IMR-90 (cell line): ENCODE results near the gene CNTN4. TPM values are rescaled to one million over a fixed set of nuclear protein-coding genes. Genes with fewer than 3 reads are reported as not detected.

Source experiments
- ATAC-seq: fragments of 200-7000 bp; cut with Tn5 transposase; 2 replicates; pipeline ENCODE4 v1.9.1; 2020; ENCODE audit warnings: low read depth, mild to moderate bottlenecking, moderate library complexity
- BruUV-seq: library from RNA; stranded (reverse); fragments of 400-500 nt; replicated peaks from 2 replicates; lab custom pipeline; 2021; lab: Mats Ljungman, UMichigan
- CTCF ChIA-PET: fragments of 300-600 bp; formaldehyde crosslinking; extraction: SDS; loops from one replicate; lab custom pipeline; 2021; ENCODE audit warnings: antibody characterized with exemption; lab: Yijun Ruan, JAX
- POLR2A ChIA-PET: fragments of 300-600 bp; sonication (Branson Sonifier 250); formaldehyde crosslinking; loops from one replicate; lab custom pipeline; 2022; ENCODE audit warnings: antibody characterized with exemption; ENCODE audit not compliant: unreplicated experiment; lab: Charles Lee
- DNase-seq: peaks from one replicate; pipeline ENCODE4 v3.0.0; 2013
- H2AFZ ChIP-seq: replicated peaks from 2 replicates; pipeline ENCODE3; 2013; ENCODE audit warnings: low read length, mild to moderate bottlenecking; ENCODE audit not compliant: poor library complexity
- H2AK5ac ChIP-seq: 2 replicates; pipeline ENCODE4 v1.6.1; 2013; ENCODE audit warnings: low read depth, low read length, inconsistent platforms
- H2AK9ac ChIP-seq: replicated peaks from 2 replicates; pipeline ENCODE3; 2013; ENCODE audit warnings: mild to moderate bottlenecking, low read depth, low read length, moderate library complexity; ENCODE audit not compliant: poor library complexity
- H2BK120ac ChIP-seq: 2 replicates; pipeline ENCODE4 v1.6.1; 2013; ENCODE audit warnings: low read depth, low read length, inconsistent platforms
- H2BK15ac ChIP-seq: 3 replicates; pipeline ENCODE4 v1.6.1; 2013; ENCODE audit warnings: low read depth, low read length, inconsistent platforms
- H2BK20ac ChIP-seq: 2 replicates; pipeline ENCODE4 v1.6.1; 2013; ENCODE audit warnings: low read depth, mild to moderate bottlenecking, inconsistent platforms, low read length, moderate library complexity
- H2BK5ac ChIP-seq: 2 replicates; pipeline ENCODE4 v1.6.1; 2013; ENCODE audit warnings: mild to moderate bottlenecking, low read depth, low read length, inconsistent platforms; ENCODE audit not compliant: poor library complexity, severe bottlenecking
- H3K14ac ChIP-seq: replicated peaks from 2 replicates; pipeline ENCODE4 v1.6.1; 2013; ENCODE audit warnings: low read depth, low read length, inconsistent platforms
- H3K18ac ChIP-seq: 2 replicates; pipeline ENCODE4 v1.6.1; 2013; ENCODE audit warnings: low read depth, low read length, control low read depth
- H3K23ac ChIP-seq: 2 replicates; pipeline ENCODE4 v1.6.1; 2013; ENCODE audit warnings: low read depth, low read length, inconsistent platforms
- H3K27ac ChIP-seq: 2 replicates; pipeline ENCODE4 v1.5.1; 2013; ENCODE audit warnings: mild to moderate bottlenecking, control low read depth, low read length; ENCODE audit not compliant: insufficient read depth
- H3K27me3 ChIP-seq: 2 replicates; pipeline ENCODE4 v1.6.1; 2013; ENCODE audit warnings: low read length; ENCODE audit not compliant: control insufficient read depth, insufficient read depth
- H3K36me3 ChIP-seq: 2 replicates; pipeline ENCODE4 v1.6.1; 2013; ENCODE audit warnings: low read length, mixed read lengths; ENCODE audit not compliant: control insufficient read depth, insufficient read depth
- H3K4ac ChIP-seq: 2 replicates; pipeline ENCODE4 v1.6.1; 2013; ENCODE audit warnings: low read depth, low read length, inconsistent platforms
- H3K4me1 ChIP-seq: 2 replicates; pipeline ENCODE4 v1.6.1; 2013; ENCODE audit warnings: low read length, mixed read lengths; ENCODE audit not compliant: control insufficient read depth, insufficient read depth
- H3K4me2 ChIP-seq: 2 replicates; pipeline ENCODE4 v1.6.1; 2013; ENCODE audit warnings: low read depth, mild to moderate bottlenecking, control low read depth, low read length, moderate library complexity
- H3K4me3 ChIP-seq: 2 replicates; pipeline ENCODE4 v1.5.1; 2013; ENCODE audit warnings: low read depth, mild to moderate bottlenecking, control low read depth, low read length, moderate library complexity; ENCODE audit not compliant: insufficient read depth
- H3K56ac ChIP-seq: 2 replicates; pipeline ENCODE4 v1.6.1; 2013; ENCODE audit warnings: low read length, inconsistent platforms; ENCODE audit not compliant: insufficient read depth; ENCODE audit errors: extremely low read depth
- H3K79me1 ChIP-seq, 2 experiments: 2 replicates each; pipeline ENCODE4 v1.6.1; 2013; ENCODE audit warnings: low read length in 2 of 2, inconsistent platforms in 1 of 2, low read depth in 1 of 2
- H3K9ac ChIP-seq: 2 replicates; pipeline ENCODE4 v1.6.1; 2013; ENCODE audit warnings: low read depth, low read length, control low read depth
- H3K9me1 ChIP-seq: 2 replicates; pipeline ENCODE4 v1.6.1; 2013; ENCODE audit warnings: low read length, inconsistent platforms; ENCODE audit not compliant: insufficient read depth
- H3K9me3 ChIP-seq: 2 replicates; pipeline ENCODE4 v1.6.1; 2013; ENCODE audit warnings: low read length; ENCODE audit not compliant: control insufficient read depth, insufficient read depth
- H4K20me1 ChIP-seq: 2 replicates; pipeline ENCODE4 v1.6.1; 2013; ENCODE audit warnings: low read length, inconsistent platforms; ENCODE audit not compliant: insufficient read depth
- H4K5ac ChIP-seq: 2 replicates; pipeline ENCODE4 v1.6.1; 2013; ENCODE audit warnings: mild to moderate bottlenecking, low read depth, low read length, control low read depth
- H4K8ac ChIP-seq, 2 experiments: 2 replicates each; pipeline ENCODE4 v1.6.1; 2013; ENCODE audit warnings: low read depth in 2 of 2, low read length in 2 of 2, control low read depth in 1 of 2, inconsistent platforms in 1 of 2
- H4K91ac ChIP-seq: 2 replicates; pipeline ENCODE4 v1.6.1; 2013; ENCODE audit warnings: low read depth, low read length, inconsistent platforms; ENCODE audit not compliant: insufficient read depth
- BHLHE40 ChIP-seq: fragments of 150-350 bp; IDR thresholded peaks from 2 replicates; pipeline ENCODE4 v1.6.1; 2016; ENCODE audit warnings: mild to moderate bottlenecking, low read depth, low read length
- CEBPB ChIP-seq: IDR thresholded peaks from 2 replicates; pipeline ENCODE4 v1.6.1; 2012; ENCODE audit warnings: low read depth, low read length, improper control_type of control experiment
- CHD1 ChIP-seq: IDR thresholded peaks from 2 replicates; pipeline ENCODE4 v1.6.1; 2012; ENCODE audit warnings: low read depth, low read length, improper control_type of control experiment
- FOS ChIP-seq: fragments of 150-350 bp; IDR thresholded peaks from 2 replicates; pipeline ENCODE4 v1.6.1; 2016; ENCODE audit warnings: low read depth, low read length
- MAFK ChIP-seq: IDR thresholded peaks from 2 replicates; pipeline ENCODE4 v1.6.1; 2012; ENCODE audit warnings: low read depth, low read length, improper control_type of control experiment
- MAZ ChIP-seq: IDR thresholded peaks from 2 replicates; pipeline ENCODE4 v1.6.1; 2012; ENCODE audit warnings: low read depth, mild to moderate bottlenecking, low read length, improper control_type of control experiment, moderate library complexity, borderline replicate concordance
- MXI1 ChIP-seq: IDR thresholded peaks from 2 replicates; pipeline ENCODE4 v1.6.1; 2012; ENCODE audit warnings: low read depth, mild to moderate bottlenecking, low read length, moderate library complexity, borderline replicate concordance
- NFE2L2 ChIP-seq: fragments of 150-350 bp; IDR thresholded peaks from 2 replicates; pipeline ENCODE4 v1.6.1; 2016; ENCODE audit warnings: low read depth, mild to moderate bottlenecking, low read length
- POLR2A ChIP-seq: IDR thresholded peaks from 2 replicates; pipeline ENCODE4 v1.6.1; 2012; ENCODE audit warnings: mild to moderate bottlenecking, low read depth, low read length
- RAD21 ChIP-seq: IDR thresholded peaks from 2 replicates; pipeline ENCODE4 v1.6.1; 2012; ENCODE audit warnings: low read length, improper control_type of control experiment
- RCOR1 ChIP-seq: IDR thresholded peaks from 2 replicates; pipeline ENCODE4 v1.6.1; 2012; ENCODE audit warnings: mild to moderate bottlenecking, low read length, improper control_type of control experiment; ENCODE audit not compliant: insufficient replicate concordance
- RFX5 ChIP-seq: IDR thresholded peaks from 2 replicates; pipeline ENCODE4 v1.8.0; 2012; ENCODE audit warnings: low read depth, mild to moderate bottlenecking, low read length, moderate library complexity
- SMC3 ChIP-seq: fragments of 150-350 bp; IDR thresholded peaks from 2 replicates; pipeline ENCODE4 v1.6.1; 2016; ENCODE audit warnings: low read depth, mild to moderate bottlenecking, antibody characterized with exemption, low read length, moderate library complexity
- WGBS, 2 experiments: methylation state at CpG; one replicate each; pipeline versions ENCODE4 v1.1.5 to v1.1.7; 2013; ENCODE audit warnings: missing lambda C conversion rate in 2 of 2; ENCODE audit not compliant: insufficient read length in 1 of 2; ENCODE audit errors: extremely low coverage in 2 of 2; 5-methylcytosine and 5-hydroxymethylcytosine counted together
- dilution Hi-C: fragments of 300-500 bp; cut with HindIII; formaldehyde crosslinking; loops from one replicate; pipeline ENCODE4 v1.14.3; 2018; ENCODE audit warnings: low sequenced_read_pairs; ENCODE audit not compliant: unreplicated experiment
- in situ Hi-C: fragments of 300-500 bp; cut with MboI; formaldehyde crosslinking; loops from 3 replicates; pipeline ENCODE4 v1.14.3; 2019; ENCODE audit warnings: low sequenced_read_pairs, inconsistent platforms, mixed read lengths
- intact Hi-C: fragments of 100-400 bp; cut with micrococcal nuclease; formaldehyde crosslinking; loops from 2 replicates; pipeline ENCODE4 v1.10.0; 2022
- polyA plus RNA-seq, 3 experiments: library from polyadenylated mRNA; depleted of rRNA; stranded (reverse); fragments of >200 nt; gene quantifications; 2 replicates each; pipeline ENCODE4 v1.2.3, GENCODE V29; 2012; ENCODE audit warnings: low replicate concordance in 1 of 3
- total RNA-seq: library from RNA; depleted of rRNA; stranded (reverse); fragments of >200 nt; gene quantifications from 2 replicates; pipeline ENCODE4 v1.2.3, GENCODE V29; 2012
- TF ChIP-seq, protein P1 (sequence below): fragments of 150-350 bp; IDR thresholded peaks from 2 replicates; pipeline ENCODE4 v1.6.1; 2016; ENCODE audit warnings: low read depth, mild to moderate bottlenecking, low read length, moderate library complexity, borderline replicate concordance
- TF ChIP-seq, protein P2 (sequence below): conservative IDR thresholded peaks from 2 replicates; pipeline ENCODE4 v1.5.1; 2012; ENCODE audit warnings: mild to moderate bottlenecking, low read depth, low read length, improper control_type of control experiment
- TF ChIP-seq, protein P3 (sequence below): fragments of 150-350 bp; IDR thresholded peaks from 2 replicates; pipeline ENCODE4 v1.6.1; 2017; ENCODE audit warnings: mild to moderate bottlenecking, antibody characterized with exemption, low read length, low read depth

The CNTN4 gene
- total and polyA plus RNA-seq, 2 of the 4 experiments (the other 2 are of a cell fraction): under 0.01 TPM; not detected in 1

DNA sequence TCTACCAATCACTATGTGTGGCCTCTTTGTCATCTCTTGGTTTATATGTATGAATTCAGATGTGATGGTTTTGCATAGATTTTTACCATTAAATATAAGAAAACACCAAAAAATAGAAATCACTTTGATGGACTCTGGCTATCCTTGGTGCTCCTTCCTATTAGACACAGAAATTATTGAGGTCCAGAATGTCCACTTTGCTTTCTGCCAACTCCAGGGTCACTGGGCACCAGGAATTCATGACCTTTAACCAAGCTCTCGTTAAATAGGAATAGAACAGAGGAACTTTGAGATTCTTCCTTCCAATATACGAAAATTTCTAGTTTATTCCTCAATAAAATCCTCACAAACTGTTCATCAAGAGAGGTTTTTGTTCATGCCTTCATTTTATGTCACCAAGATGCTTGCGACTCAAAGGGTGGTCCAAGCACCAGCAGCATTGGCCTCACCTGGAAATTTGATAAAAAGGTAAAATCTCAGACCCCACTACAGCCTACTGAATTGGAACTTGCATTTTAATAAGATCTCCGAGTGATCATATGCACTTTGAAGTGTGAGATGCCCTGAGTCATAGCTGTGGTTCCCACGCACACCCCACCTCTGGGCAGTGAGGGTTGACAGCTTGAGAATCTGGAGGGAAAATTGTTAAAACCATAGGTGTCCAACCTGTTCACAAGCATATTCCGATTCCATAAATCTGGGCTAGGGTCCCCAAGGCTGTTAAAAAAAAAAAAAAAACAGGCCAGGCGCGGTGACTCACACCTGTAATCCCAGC, 725.0 kb downstream of the CNTN4 start:
- ChIA-PET POLR2A (no interaction called here), CTCF (no interaction called here)
- Histone ChIP-seq H4K5ac (no peak overlapping the region), H4K91ac (no peak overlapping the region), H3K27me3 (no peaks in the 10 kb centered on the region), H3K4me1 (no peaks in the 10 kb centered on the region), H4K8ac (no peak overlapping the region), H3K27ac (no peak overlapping the region), H2AK9ac (no peak overlapping the region), H3K4me2 (no peak overlapping the region), H2BK5ac (no peak overlapping the region), H2AK5ac (no peak overlapping the region), H3K23ac (no peak overlapping the region), H4K20me1 (no peaks in the 10 kb centered on the region), H2BK15ac (no peak overlapping the region), H3K9me3 (peaks cover 6% of the 10 kb centered on the region), H2BK20ac (no peak overlapping the region), H3K14ac (no peak overlapping the region), H3K4ac (no peak overlapping the region), H3K79me1 (no peaks in the 10 kb centered on the region), H2AFZ (no peak overlapping the region), H3K36me3 (no peaks in the 10 kb centered on the region), H3K9me1 (no peaks in the 10 kb centered on the region), H3K18ac (no peak overlapping the region), H2BK120ac (no peak overlapping the region), H3K56ac (no peak overlapping the region), H3K4me3 (no peak overlapping the region), H3K9ac (no peak overlapping the region)
- TF ChIP-seq RFX5 (no peak), CEBPB (no peak), RAD21 (no peak), CHD1 (no peak), RCOR1 (no peak), MXI1 (no peak), BHLHE40 (no peak), FOS (no peak), POLR2A (no peak), NFE2L2 (no peak), MAFK (no peak), SMC3 (no peak), MAZ (no peak)
- TF ChIP-seq, protein P1, sequence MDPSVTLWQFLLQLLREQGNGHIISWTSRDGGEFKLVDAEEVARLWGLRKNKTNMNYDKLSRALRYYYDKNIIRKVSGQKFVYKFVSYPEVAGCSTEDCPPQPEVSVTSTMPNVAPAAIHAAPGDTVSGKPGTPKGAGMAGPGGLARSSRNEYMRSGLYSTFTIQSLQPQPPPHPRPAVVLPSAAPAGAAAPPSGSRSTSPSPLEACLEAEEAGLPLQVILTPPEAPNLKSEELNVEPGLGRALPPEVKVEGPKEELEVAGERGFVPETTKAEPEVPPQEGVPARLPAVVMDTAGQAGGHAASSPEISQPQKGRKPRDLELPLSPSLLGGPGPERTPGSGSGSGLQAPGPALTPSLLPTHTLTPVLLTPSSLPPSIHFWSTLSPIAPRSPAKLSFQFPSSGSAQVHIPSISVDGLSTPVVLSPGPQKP: no peak
- TF ChIP-seq, protein P2, sequence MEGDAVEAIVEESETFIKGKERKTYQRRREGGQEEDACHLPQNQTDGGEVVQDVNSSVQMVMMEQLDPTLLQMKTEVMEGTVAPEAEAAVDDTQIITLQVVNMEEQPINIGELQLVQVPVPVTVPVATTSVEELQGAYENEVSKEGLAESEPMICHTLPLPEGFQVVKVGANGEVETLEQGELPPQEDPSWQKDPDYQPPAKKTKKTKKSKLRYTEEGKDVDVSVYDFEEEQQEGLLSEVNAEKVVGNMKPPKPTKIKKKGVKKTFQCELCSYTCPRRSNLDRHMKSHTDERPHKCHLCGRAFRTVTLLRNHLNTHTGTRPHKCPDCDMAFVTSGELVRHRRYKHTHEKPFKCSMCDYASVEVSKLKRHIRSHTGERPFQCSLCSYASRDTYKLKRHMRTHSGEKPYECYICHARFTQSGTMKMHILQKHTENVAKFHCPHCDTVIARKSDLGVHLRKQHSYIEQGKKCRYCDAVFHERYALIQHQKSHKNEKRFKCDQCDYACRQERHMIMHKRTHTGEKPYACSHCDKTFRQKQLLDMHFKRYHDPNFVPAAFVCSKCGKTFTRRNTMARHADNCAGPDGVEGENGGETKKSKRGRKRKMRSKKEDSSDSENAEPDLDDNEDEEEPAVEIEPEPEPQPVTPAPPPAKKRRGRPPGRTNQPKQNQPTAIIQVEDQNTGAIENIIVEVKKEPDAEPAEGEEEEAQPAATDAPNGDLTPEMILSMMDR: no peak
- TF ChIP-seq, protein P3, sequence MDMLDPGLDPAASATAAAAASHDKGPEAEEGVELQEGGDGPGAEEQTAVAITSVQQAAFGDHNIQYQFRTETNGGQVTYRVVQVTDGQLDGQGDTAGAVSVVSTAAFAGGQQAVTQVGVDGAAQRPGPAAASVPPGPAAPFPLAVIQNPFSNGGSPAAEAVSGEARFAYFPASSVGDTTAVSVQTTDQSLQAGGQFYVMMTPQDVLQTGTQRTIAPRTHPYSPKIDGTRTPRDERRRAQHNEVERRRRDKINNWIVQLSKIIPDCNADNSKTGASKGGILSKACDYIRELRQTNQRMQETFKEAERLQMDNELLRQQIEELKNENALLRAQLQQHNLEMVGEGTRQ: no peak
- dilution Hi-C loops: no loop called here
- in situ Hi-C loops: no loop called here
- no CpG with 5 or more reads among the region's 8 CpGs for WGBS, 2 experiments
- intact Hi-C loops: no loop called here
- ATAC-seq (no peak), DNase-seq (no peak)
- no TSS peak for BruUV-seq
